GM11168 (cell line): ENCODE measurements around the gene TBCE.
"Not testable (repeated sequence)": the region's sequence is repeated elsewhere in the genome, so short reads cannot be mapped to it uniquely, and the experiment has no call there.

Experiments used
- in situ Hi-C: fragments of 300-500 bp; cut with MboI; formaldehyde crosslinking; loops from one replicate; pipeline ENCODE4 v1.12.0; 2022; ENCODE audit warnings: low sequenced_read_pairs; ENCODE audit not compliant: unreplicated experiment

TBCE gene

DNA sequence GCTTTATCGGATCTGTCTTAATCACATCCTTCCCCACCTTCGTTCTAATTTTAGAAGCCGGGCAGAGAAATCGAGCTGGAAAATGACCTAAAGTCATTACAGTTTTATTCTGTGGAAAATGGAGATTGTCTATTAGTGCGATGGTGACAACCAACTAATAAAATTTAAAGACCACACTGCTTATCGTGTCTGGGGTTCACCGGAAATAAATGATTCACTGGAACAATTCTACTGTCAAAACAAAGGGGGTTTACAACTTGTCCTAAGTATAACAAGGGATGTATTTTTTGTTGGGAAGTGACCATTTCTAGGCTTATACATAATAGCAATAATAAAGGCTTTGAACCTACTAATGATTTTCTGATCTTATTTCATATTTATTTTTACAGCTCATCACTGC is 81.4 kb downstream of the TBCE start:
- in situ Hi-C loops: no loop called here

DNA sequence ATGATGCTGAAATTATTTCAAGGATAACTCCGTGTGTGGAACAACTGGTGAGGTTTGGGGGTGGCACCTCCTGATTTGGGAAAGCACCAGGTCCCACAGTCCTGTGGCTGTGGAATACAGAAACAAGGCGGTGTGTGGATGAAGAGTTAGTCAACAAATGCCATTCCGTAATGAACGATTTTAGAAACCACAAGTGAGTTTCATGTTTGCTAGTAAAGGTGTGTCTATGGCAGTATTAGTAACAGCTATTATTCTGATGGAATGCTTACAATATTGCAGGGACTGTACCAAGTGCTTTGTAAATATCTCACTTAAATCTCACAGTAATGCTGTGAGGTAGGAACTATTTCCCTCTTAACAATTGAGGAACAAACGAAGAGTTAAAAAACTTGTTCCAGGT is 83.2 kb downstream of the TBCE start:
- in situ Hi-C loops: no loop called here

DNA sequence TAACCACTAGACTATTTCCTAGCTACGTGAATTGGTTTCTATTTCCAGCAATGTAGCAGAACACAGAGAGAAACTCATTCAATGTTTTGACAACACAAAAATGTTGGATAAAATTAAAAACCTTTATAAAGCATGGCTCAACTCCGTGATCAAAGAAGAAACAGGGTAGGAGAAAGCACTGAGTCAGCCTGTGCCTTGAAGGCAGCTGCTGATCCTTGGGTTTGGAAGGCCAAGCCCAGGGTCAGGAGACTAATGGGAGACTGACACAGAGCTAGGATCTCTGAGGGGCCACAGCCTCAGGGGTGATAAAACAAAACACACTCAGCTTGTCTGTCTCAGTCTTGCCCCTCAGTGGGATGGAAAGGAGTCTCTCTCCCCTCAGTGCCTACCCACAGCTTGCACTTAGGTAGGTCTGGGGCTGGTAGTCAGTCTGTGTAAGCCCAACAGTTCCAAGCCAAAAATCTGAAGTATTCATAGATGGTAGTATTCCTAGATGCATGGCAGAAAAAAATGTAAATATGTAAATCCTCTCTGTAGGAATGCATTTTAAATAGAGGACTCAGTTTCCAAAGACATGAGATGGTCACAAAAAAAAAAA is 83.8 kb downstream of the TBCE start:
- in situ Hi-C loops: no loop called here

DNA sequence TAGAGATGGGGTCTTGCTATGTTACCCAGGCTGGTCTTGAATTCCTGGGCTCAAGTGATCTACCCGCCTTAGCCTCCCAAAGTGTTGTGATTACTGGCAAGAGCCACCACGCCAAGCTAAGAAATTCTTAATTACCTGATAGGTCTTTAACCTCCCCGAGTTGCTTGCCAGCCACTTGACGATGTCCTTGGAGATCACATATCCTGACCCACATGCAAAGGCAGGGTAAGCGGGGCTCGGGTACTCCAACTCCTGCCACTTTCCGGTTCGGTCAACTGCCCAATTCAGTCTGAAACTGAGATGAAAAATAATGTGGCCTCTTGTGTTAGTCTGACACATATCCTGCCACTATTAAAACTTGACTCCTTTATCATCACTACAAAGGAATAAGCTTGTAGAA is 86.8 kb downstream of the TBCE start:
- in situ Hi-C loops: no loop called here

DNA sequence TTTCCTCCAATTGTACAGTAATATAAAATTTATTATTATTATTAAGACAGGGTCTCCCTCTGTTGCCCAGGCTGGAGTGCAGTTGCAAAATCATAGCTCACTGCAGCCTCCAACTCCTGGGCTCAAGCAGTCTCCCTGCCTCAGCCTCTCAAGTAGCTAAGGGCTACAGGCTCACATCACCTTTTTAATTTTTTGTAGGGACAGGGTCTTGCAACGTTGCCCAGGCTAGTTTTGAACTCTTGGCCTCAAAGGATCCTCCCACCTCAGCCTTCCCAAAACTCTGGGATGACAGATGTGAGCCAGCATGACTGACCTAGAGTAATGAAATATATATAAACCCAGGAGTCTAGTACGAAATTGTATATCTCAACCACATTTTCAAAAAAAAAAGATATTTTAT is 87.9 kb downstream of the TBCE start:
- in situ Hi-C loops: no loop called here

DNA sequence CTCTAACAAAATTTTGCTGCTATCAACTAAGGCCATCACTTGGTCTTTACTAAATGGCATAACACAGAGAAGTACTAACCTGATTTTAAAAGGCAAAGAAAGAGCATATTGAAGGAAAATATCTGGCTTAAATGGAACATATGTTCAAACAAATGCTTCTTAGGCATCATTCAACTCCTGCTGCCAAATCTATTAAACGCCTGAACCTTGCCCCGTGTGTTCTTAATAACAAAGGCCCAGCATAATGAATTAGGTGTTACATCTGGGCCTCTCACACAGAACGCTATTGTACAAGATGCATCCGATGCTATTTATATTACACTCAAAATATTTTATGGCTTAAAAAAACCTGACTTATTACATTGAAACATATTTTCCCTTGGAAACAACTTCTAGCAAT is 88.6 kb downstream of the TBCE start:
- in situ Hi-C loops: no loop called here

DNA sequence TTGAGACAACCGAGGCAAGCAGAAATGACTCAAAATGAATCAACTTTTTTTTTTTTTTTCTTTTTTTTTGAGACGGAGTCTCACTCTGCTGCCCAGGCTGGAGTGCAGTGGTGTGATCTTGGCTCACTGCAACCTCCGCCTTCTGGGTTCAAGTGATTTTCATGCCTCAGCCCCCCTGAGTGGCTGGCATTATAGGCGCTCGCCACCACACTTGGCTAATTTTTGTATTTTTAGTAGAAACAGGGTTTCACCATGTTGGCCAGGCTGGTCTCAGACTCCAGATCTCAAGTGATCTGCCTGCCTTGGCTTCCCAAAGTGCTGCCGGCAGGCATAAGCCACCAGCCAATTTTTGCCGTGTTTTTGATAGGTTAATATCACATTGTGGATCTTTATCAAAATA is 90.6 kb downstream of the TBCE start:
- in situ Hi-C loops: not testable (repeated sequence)

DNA sequence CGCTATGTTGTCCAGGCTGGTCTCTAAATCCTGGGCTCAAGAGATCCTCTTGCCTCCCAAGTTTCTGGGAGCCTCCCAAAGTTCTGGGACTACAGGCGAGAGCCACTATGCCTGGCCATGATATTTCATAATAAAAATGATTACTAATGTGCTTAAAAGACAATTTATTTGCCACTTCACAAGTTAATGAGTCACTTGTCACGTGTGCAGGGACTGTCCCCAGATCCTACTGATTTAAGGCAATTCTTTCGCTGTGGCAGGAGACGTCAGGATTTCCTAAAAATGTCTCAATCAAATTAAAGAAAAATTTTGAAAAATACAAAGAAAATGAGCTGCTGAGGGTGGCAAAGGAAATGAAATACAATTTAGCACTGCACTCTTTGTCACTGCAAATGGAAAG is 93.5 kb downstream of the TBCE start:
- in situ Hi-C loops: no loop called here

DNA sequence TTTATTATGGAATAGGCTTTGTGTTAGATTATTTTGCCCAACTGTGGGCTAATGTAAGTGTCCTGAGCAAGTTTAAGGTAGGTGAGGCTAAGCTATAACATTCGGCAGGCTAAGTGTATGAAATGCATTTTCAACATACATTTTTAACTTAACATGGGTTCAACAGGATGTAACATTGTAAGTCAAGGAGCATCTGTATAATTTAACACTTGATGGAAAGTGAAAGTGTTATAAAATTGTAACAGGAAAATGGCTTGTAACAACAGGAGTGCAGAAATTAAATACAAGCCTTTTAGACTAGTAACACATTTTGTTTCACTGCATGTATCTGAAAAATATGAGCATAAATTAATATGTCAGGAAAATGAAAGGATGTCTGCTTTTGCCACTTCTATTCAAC is 94.7 kb downstream of the TBCE start:
- in situ Hi-C loops: no loop called here

DNA sequence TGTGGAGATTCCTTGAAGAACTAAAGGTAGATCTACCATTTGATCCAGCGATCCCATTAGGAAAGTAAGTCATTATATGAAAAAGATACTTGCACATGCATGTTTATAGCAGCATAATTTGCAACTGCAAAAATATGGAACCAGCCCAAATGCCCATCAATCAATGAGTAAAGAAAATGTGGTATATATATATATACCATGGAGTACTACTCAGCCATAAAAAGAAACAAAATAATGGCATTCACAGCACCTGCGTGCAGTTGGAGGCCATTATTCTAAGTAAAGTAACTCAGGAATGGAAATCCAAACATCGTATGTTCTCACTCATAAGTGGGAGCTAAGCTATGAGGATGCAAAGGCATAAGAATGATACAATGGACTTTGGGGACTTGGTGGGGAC is 95.6 kb downstream of the TBCE start:
- in situ Hi-C loops: not testable (repeated sequence)

DNA sequence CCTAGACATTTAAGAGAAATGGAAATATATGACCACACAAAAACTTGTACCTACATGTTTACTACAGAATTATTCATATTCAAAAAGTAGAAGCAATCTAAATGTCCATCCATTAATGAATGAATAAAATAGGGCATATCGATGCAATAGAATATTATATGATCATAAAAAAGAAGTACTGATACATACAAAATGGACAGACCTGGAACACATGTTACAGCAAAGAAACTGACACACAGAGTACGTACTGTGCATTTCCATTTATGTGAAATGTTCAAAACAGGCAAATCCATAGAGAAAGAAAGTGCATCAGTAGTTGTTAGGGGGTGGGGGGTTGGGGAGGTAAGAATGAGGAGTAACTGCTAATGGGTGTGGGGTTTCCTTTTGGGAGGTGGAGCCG is 97.8 kb downstream of the TBCE start:
- in situ Hi-C loops: no loop called here

DNA sequence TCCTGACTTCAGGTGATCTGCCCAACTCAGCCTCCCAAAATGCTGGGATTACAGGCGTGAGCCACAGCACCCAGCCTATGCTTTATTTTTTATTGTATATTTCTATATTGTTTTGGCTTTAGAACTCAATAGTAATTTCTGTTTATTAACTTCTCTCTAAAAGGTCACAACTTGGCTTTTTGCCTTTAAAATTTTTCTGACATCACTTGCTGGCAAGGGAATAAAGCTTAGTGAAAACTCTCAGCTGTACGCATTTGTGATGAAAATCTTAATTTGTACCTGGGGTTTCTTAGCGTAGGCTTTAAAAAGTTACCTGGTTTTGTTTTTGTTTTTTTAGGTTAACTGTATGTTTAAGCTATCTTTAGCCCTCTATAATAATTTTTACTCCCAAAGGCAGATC is 100.8 kb downstream of the TBCE start:
- in situ Hi-C loops: no loop called here

DNA sequence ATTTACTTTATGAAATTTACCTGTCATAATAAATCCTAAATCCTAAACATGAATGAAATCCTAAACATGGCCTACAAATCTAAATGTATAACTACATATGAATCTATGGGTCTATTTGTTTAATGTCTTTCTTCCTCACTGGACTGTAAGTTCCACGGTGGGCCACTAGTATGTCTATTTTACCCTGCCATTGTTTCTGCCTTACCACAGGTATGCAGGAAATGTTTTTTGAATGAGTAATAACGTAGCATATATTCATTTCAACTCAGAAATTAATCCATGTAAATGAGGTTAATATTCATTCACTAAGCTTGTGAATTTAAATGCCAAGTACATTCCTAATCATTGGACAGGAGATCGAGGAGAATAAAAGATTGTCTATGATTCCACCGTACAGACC is 101.7 kb downstream of the TBCE start:
- in situ Hi-C loops: no loop called here

DNA sequence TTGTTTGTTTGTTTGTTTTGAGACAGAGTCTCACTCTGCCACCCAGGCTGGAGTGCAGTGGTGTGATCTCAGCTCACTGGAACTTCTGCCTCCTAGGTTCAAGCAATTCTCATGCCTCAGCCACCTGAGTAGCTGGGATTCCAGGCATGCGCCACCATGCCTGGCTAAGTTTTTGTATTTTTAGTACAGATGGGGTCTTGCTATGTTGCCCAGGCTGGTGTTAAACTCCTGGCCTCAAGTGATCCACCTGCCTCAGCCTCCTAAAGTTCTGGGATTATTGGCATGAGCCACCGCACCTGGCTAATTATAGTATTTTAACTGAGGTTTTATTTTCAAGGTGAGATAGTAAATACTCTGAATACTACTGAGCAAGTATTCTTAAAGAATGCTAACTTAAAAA is 102.7 kb downstream of the TBCE start:
- in situ Hi-C loops: not testable (repeated sequence)

DNA sequence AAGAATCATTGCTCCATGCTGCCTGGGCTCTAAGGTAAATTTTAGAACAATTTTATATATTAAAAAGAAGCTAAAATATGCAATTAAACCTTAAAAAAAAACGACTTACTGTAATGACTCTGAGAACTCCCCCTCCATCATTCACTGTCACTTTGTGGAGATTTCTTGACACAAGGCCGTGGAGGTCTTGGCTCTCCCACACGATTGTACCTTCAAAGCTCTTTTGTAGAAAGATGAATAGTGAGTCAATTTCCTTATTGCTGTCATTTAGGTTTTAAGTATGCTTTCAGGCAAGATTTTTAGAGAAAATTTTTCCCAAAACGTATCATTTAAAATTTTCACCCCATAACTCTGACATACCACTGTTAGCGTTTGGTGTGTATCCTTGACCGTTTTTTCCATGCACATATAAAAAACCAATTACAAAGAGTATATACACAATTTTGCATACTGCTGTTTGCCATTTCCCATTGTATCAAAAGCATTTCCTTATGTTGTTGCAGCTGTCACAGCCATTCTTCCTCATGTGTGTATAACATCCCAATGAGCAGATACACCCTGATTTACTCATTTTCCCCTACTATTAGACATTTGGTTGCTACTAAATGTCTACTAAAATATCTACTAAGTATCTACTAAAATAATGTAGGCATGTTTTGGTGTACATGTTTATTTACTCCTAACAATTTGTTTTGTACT is 103.7 kb downstream of the TBCE start:
- in situ Hi-C loops: no loop called here

DNA sequence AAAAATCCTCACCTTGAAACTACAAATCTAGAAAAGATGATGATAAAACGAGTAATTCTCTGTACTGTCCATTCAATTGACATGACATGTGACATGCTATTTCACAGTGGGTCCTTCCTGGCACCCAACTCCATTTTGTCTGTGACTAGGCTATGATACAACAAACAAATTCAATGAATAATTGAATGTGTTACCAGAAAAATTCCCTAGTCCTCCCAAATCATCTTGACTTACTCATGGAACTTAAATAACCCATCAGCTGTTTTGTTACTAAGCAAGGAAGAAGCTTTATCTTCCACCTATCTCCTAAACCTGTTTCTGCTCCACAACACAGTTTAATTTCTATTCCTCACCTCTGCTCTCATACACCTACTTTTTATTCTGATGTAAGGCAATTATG is 106.6 kb downstream of the TBCE start:
- in situ Hi-C loops: no loop called here

DNA sequence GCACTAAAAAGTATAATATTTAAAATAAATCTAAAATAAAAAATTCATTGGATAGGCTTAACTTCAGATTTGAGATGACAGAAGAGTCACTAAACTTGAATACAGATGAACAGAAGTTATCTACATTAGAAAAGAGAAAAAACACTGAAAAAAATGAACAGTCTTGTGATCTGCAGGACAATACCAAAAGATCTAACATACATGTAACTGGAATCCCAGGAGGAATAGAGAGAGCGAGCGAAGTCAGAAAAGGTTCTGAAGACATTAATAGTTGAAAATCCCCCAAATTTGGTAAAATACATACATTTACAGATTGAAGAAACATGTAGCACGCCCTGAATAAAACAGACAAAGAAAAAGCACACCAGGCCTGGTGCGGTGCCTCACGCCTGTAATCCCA is 115.9 kb downstream of the TBCE start:
- in situ Hi-C loops: no loop called here

DNA sequence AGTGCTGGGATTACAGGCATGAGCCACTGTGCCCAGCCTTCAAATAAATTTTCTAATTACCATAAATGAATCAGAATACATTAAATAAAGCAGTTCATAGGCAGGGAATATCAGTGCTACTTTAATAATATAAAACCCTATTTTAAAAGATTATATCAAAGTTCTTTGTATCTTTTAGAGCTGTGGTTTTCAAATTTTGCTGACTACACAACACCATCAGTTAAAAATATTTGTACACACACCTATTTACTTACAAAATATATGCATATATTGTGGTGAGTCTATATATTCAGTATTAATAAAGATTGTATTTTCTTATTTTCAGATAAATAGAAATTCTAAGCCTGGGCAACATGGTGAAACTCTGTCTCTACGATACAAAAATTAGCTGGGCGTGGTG is 118.3 kb downstream of the TBCE start:
- in situ Hi-C loops: no loop called here

DNA sequence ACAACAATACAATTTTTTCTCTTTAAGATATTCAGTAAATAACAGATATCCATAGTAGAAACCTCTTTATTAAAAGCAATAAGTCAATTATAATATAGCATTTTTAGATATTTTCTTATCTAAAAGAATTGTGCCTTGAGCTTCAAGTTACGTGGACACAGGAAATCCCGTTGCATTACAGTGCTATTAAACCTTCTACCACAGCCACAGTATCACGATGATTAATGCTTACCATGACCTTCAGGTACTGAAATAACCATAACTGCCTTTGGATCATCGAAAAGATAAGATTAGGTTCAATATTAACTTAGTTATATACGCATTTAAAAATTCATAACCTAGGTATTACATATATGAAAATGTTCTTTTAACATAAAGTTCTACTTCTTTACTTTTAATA is 119.1 kb downstream of the TBCE start:
- in situ Hi-C loops: no loop called here

DNA sequence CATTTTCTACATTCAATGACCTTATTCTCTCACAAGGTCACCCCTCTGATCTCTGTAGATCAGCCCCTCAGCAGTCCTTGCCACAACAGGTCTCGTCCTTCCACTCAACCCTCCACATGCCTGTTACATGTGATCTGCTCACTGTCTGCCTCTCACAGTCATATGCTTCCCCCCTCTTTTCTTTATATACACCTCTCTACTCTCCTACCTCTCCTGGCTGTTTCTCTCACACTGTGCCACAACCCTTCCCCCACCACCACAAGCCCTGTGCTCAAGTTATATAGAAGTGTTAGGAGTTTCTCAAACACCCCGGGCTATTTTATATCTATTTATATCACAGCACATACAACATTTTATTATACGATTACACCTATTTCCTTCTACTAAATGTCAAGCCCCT is 124.4 kb downstream of the TBCE start:
- in situ Hi-C loops: no loop called here

DNA sequence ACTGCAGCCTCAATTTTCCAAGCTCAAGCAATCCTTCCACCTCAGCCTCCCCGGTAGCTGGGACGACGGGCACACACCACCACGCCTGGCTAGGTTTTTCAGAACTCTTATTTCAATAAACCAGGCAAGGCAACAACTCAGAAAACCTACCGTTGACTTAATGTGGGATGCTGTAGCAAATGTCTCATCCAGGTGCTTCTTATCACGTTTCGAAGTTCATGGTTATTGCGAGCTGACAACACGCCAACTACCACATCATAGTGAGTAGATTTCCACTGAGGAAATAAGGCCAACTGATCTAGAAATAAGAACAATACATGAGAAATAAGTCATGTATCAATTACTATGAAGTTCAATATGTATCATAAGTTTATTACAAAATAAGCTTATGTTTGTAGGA is 127.3 kb downstream of the TBCE start:
- in situ Hi-C loops: no loop called here

DNA sequence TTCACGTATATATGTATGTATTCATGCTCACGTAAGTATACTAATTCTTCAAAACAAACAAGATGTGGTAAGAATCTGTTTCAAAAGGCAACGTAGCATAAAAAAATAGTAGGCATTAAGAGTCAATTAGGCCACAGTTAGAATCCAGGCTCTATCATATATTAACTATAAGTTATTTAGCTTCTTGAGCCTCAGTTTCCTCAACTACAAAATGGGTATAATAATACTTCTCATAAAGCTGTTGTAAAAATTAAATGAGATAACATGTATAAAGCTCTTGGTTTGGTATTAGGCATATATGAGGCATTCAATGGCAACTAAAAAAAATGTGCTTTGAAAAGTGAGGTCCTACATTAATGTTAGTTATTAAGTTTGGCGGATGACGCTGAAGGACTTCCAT is 127.8 kb downstream of the TBCE start:
- in situ Hi-C loops: no loop called here
